HG03108 (cell line): ENCODE data around the gene HTT.
"Not testable (repeated sequence)": the region's sequence is repeated elsewhere in the genome, so short reads cannot be mapped to it uniquely, and the experiment has no call there.

Experiments
- ATAC-seq: cut with Tn5 transposase; IDR thresholded peaks from one replicate; pipeline ENCODE4 v1.9.1; 2021; ENCODE audit warnings: moderate library complexity; ENCODE audit not compliant: unreplicated experiment

Gene HTT

GRCh38 chr4:3161044-3161443 lies 86.6 kb downstream of the HTT start:
- not testable (repeated sequence) for ATAC-seq

DNA sequence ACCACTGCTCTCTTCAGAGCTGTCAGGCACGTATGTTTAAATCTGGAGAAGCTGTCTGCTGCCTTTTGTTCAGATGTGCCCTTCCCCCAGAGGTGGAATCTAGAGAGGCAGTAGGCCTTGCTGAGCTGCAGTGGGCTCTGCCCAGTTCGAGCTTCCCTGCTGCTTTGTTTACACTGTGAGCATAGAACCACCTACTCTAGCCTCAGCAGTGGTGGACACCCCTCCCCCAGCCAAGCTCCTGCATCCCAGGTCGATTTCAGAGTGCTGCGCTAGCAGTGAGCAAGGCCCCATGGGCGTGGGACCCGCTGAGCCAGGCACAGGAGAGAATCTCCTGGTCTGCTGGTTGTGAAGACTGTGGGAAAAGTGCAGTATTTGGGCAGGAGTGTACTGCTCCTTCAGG lies 92.0 kb downstream of the HTT start:
- ATAC-seq = not testable (repeated sequence)

GRCh38 chr4:3168029-3168428 lies 93.5 kb downstream of the HTT start:
- ATAC-seq = no peak

DNA sequence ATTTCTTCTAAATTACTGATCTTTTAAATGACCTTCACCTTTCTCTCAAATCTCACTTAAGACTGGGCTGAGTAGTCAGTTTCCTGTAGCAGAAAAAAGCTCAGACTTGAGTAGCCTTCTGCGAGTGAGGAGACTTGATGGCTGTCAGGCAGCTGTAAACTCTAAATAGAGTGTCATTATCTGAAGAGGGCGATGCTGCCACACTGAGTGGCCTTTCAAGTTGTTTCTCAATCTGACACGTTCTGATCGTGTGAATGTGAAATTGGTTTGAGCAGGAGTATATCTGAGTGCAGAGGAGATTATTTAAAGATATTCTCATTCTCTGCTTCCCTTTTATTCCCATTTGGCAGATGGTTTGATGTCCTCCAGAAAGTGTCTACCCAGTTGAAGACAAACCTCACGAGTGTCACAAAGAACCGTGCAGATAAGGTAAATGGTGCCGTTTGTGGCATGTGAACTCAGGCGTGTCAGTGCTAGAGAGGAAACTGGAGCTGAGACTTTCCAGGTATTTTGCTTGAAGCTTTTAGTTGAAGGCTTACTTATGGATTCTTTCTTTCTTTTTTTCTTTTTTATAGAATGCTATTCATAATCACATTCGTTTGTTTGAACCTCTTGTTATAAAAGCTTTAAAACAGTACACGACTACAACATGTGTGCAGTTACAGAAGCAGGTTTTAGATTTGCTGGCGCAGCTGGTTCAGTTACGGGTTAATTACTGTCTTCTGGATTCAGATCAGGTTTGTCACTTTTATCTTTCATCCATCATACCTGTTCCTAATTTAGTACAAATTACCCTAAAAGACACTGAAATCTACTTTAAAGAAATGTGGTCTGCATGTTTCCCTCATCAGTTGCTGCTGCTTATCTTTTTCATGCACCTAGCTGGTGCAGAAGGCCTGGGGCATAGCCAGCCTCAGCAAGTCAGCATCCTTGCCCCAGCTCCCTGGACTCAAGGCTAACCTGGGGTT lies 100.2 kb downstream of the HTT start:
- no peak for ATAC-seq

DNA sequence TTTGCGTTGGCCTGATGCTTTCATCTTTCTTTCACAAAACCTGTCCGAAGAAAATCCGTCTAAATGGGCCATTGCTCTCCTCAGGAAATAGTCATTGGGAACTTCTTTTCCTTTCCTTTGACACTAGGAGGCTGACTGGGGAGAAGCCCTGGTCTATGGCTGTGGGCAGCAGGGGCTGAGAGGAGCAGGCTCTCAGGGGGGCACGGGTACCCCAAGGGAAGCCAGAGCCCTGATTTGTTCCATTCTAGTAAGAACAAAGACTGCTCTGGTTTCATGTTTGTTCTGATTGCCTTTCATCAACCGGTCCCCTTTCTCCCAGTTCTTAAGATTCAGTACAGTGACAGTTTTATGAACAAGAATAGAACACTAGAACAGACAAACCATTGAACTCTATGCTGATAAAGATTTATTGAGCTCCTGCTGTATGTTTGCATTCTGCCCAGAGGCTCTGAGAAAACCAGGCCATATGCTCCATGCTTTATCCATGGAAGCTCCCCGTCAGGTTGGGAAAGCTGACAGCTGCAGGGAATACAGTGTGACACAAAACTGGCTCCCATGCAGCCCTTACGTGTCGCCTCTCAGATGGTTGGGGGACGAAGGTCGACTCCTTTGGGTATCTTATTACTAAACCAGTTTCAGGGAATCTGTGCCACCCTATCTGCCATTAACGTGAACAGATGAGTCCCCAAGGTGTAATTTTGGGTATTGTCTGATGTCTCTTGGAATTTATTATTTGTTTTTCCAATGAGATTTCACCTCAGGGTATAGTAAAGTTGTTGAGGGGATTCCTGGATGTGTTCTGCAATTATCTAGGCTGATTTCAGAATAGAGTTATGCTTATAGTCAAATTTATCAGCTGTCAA lies 102.1 kb downstream of the HTT start:
- no peak for ATAC-seq

DNA sequence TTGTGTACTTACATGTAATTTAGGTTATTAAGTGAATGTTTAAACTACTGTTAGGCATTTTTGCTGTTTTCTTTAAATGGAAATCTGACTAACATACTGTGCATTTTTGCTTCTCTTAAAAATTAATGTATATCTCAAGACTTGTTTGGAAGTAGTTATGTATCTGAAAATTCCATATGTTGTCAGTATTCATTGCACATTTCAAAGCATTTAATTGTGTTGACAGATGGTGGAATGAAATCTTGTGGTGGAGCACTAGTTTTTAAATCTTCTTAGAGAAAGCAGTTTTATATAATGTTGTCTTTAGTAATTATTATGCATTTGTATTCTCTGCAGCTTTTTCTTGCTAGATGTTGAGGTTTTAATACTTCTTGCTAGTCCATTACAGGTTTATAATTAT lies 102.9 kb downstream of the HTT start:
- no peak for ATAC-seq

DNA sequence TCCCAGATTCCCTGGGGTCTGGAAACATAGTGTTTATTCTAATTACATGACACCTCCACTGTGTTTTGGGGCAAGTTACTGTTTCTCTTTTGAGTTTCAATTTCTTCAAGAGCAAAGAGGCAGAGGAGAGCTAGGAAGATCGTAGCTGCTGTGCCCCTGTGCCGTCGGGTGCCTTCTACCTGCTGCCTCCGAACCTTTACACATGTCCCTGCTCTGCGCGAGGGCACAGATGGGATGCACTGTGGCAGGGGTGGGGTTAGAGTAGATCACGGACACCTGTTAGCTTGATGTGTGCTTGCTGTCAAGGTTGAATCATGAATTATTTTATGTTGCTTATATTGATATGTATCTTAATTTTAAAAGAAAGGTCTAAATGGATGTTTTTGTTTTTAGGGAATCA lies 103.4 kb downstream of the HTT start:
- no peak for ATAC-seq

DNA sequence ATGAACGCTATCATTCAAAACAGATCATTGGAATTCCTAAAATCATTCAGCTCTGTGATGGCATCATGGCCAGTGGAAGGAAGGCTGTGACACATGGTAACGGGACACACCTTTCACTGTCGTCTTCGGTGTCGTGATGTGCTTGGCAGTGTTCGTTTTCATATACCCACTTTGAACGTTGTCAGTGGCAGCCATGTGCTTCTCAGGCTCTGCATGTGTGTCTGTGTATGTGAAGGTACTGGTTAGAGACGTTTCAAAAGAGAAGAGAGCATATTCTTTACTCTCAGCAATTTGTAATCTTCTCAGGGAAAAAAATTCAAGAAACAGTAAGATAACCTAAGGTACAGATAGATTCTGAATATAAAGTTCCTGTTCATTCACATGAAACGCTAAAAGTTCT lies 103.9 kb downstream of the HTT start:
- ATAC-seq = no peak

DNA sequence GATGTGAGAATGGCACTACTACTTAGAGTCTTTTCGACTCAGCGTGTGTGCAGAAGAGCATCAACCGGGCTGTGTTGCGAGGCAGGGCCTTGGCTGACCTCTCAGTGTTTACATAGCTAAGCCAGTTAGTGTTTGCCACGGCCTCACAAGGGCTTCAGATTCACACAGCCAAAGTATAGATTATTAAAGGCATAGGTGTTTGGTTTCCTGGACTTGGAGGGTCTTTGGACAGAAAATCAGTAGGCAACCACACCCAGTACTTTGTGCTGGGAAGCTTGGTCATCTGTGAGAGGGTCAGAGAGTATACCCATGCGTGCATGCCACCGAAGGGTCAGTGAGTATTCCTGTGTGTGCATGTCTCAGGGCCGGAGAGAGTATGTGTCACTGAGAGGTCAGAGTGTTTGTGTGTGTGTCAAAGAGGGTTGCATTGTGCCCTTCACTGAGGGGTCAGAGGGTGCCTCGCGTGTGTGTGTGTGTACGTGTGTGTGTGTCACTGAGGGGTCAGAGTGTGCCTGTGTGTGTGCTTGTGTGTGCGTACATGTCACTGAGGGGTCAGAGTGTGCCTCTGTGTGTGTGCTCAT lies 104.7 kb downstream of the HTT start:
- ATAC-seq = no peak

DNA sequence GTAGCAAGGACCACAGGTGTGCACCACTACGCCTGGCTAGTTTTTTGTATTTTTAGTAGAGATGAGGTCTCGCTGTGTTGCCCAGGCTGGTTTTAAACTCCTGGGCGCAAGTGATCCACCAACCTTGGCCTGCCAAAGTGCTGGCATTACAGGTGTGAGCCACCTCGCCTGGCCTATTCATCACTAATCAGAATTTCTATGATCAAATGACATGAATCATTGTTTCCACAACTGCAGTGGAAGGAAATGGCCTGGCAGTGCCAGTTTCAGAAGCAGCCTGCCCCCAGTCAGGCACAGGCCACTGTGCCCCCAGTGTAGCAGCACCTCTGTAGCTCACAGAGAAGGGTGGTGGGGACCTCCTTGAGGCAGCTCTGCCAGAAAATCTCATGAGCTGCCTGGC lies 108.5 kb downstream of the HTT start:
- ATAC-seq = no peak

GRCh38 chr4:3184725-3185124 lies 110.2 kb downstream of the HTT start:
- ATAC-seq = no peak

GRCh38 chr4:3186609-3187008 lies 112.1 kb downstream of the HTT start:
- ATAC-seq = no peak

GRCh38 chr4:3188118-3188517 lies 113.6 kb downstream of the HTT start:
- no peak for ATAC-seq

- no peak for ATAC-seq
These were observed 115.0 kb downstream of the HTT start for GRCh38 chr4:3189459-3189858.

DNA sequence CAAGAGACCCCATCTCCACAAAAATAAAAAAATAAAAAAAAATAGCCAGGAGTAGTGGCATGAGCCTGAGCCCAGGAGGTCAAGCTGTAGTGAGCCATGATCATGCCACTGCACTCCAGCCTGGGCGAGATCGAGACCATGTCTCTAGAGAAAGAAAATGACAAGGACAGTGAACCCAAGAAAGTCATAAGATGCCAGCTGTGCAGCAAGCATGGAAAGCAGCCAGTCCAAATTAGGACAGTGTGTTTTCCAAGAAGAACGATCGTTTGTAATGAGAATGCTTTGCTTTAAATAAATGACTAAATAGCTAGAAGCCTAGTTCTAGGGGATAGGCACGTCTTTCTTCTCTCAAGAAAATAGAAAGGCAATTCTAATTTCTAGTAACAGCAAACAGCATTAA lies 116.1 kb downstream of the HTT start:
- ATAC-seq = no peak

GRCh38 chr4:3192188-3192587 lies 117.7 kb downstream of the HTT start:
- ATAC-seq = no peak

- ATAC-seq = no peak
These were observed 118.3 kb downstream of the HTT start for GRCh38 chr4:3192827-3193226.

- ATAC-seq = no peak
These were observed 119.2 kb downstream of the HTT start for GRCh38 chr4:3193531-3194203.

- ATAC-seq = no peak
These were observed 122.3 kb downstream of the HTT start for GRCh38 chr4:3196670-3197359.

- ATAC-seq = no peak
These were observed 123.1 kb downstream of the HTT start for GRCh38 chr4:3197366-3198105.
